Aorta (tissue), 5 donors: ENCODE data around the gene SPATS2L. TPM values are rescaled to one million over a fixed set of nuclear protein-coding genes. Genes with fewer than 3 reads are reported as not detected.
A peak's percentile ranks its signal among the peaks of the same experiment; 100 is the strongest.

Source experiments
- ATAC-seq: fragments of 200-7000 bp; cut with Tn5 transposase; one replicate; pipeline ENCODE4 v1.9.1; 2022; ENCODE audit warnings: moderate library complexity; ENCODE audit not compliant: low FRiP score
- DNase-seq, 2 donors: peaks; one replicate each; pipeline ENCODE4 v3.0.0-alpha.2; 2020
- H3K27ac ChIP-seq, 2 donors: one replicate each; pipeline ENCODE4 v1.5.1; 2013; ENCODE audit warnings: low read length in 2 of 2, mild to moderate bottlenecking in 2 of 2, moderate library complexity in 2 of 2, control low read depth in 1 of 2, inconsistent platforms in 1 of 2, low read depth in 1 of 2
- H3K27me3 ChIP-seq, 2 donors: one replicate each; pipeline ENCODE4 v1.6.1; 2013; ENCODE audit warnings: control low read depth in 1 of 2, low read length in 1 of 2, mild to moderate bottlenecking in 1 of 2, moderate library complexity in 1 of 2; ENCODE audit not compliant: insufficient read depth in 2 of 2, control insufficient read depth in 1 of 2
- H3K36me3 ChIP-seq, 2 donors: one replicate each; pipeline ENCODE4 v1.6.1; 2013; ENCODE audit warnings: control low read depth in 1 of 2, low read length in 1 of 2, mild to moderate bottlenecking in 1 of 2; ENCODE audit not compliant: insufficient read depth in 2 of 2, control insufficient read depth in 1 of 2
- H3K4me1 ChIP-seq, 2 donors: one replicate each; pipeline ENCODE4 v1.6.1; 2013; ENCODE audit warnings: low read length in 2 of 2, control low read depth in 1 of 2, mild to moderate bottlenecking in 1 of 2, moderate library complexity in 1 of 2; ENCODE audit not compliant: insufficient read depth in 2 of 2, control insufficient read depth in 1 of 2
- H3K4me3 ChIP-seq, 2 donors: one replicate each; pipeline ENCODE4 v1.5.1; 2013; ENCODE audit warnings: low read length in 2 of 2, control low read depth in 1 of 2, mild to moderate bottlenecking in 1 of 2
- H3K9me3 ChIP-seq: one replicate; pipeline ENCODE4 v1.6.1; 2013; ENCODE audit warnings: mild to moderate bottlenecking, low read length; ENCODE audit not compliant: control insufficient read depth
- WGBS, 2 donors: extraction: QIAGEN DNeasy Blood & Tissue Kit; methylation state at CpG; one replicate each; pipeline ENCODE4 v1.1.7; 2013; 5-methylcytosine and 5-hydroxymethylcytosine counted together
- intact Hi-C, 2 donors: fragments of 100-400 bp; cut with DNase I; formaldehyde crosslinking; loops; one replicate each; pipeline versions ENCODE4 v1.14.2 to v1.15.0; 2022
- polyA plus RNA-seq, 2 donors: library from polyadenylated mRNA; stranded (reverse); fragments of 200-250 nt; gene quantifications; one replicate each; pipeline ENCODE4 v1.2.3, GENCODE V29; 2013
- total RNA-seq, 2 donors: library from RNA; stranded (reverse); fragmentation: NEBNext Ultra II Directional; extraction: Animal tissue kit (Norgen Biotek cat#: 25700); gene quantifications; one replicate each; pipeline ENCODE4 v1.2.1, GENCODE V29; 2021
- donor health status: healthy with polysubstance abuse.
- donor health status: Bipolar disorder and iron deficiency.
- donor health status: DM: no; HTN: no; CAD: no.
- donor health status: DM: no; HTN: no; CAD: no.
- donor health status: DM: yes; HTN: yes; CAD: no.

Gene SPATS2L
- total and polyA plus RNA-seq, 4 donors = 45.0 to 82.0 (median 63.7) TPM

DNA sequence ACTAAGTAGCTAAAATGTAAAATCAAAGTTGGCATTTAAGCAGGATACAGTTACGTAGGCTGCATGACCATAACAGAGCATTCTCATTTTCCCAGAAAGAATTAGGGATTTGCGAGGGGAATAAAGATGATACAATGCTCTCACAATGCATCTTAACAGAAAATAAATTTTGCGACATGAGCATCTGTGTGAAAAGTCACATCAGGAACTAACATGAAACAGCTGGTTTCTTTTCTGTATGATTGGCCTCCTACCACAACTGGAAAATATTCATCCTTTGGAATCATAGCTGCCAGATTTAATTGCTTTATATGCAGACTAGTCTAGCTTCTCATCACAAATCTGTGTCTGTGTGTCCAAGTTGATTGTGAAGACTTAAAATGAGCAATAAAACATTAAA, 137.4 kb downstream of the SPATS2L start:
- no peak for ATAC-seq
- H3K4me1 ChIP-seq = no peaks in the 10 kb centered on the region

DNA sequence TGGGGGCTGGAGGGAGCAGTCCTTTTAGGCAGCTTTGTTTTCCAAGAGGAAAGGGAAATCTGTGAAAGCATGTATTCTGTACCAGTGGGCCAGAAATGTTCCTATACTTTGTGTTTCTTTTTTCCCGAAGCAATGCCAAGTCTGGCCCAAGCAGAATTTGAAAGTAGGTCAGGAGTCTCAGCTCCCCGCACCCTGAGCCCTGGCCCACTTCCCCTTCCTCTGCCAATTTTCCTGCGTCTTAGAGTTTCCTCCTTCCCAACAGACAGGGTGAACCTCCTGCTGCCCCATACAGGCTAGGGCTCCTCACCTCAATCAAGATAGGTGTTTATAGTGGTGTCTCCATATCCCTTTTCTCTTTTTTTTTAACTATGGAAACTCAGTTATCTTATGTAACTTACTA, 138.0 kb downstream of the SPATS2L start:
- Histone ChIP-seq H3K27me3 (no peaks in the 10 kb centered on the region), H3K27ac (peak overlapping the region in 1 of 2 donors; percentile 2), H3K4me3 (no peak overlapping the region), H3K9me3 (no peaks in the 10 kb centered on the region), H3K4me1 (no peaks in the 10 kb centered on the region), H3K36me3 (peaks cover 0 to 5% of the 10 kb centered on the region in 2 donors)
- WGBS, 2 donors = 47 to 65% methylated on average over 3 of the region's 3 CpGs
- DNase-seq (no peak), ATAC-seq (no peak)
- intact Hi-C loops = no loop called here

More for the DNA sequence above, 137.4 kb downstream of the SPATS2L start:
- no peak for DNase-seq
- no peak overlapping the region for H3K27ac ChIP-seq
- H3K9me3 ChIP-seq = no peaks in the 10 kb centered on the region
- WGBS, 2 donors = 98 to 99% methylated on average over 3 of the region's 3 CpGs
- no peak overlapping the region for H3K4me3 ChIP-seq
- no peaks in the 10 kb centered on the region for H3K27me3 ChIP-seq
- H3K36me3 ChIP-seq = peaks cover 0 to 5% of the 10 kb centered on the region in 2 donors
- intact Hi-C loops = no loop called here

GRCh38 chr2:200445284-200445683, 138.8 kb downstream of the SPATS2L start:
- WGBS, 2 donors = 81 to 85% methylated on average over 1 of the region's 1 CpG
- no peak for ATAC-seq
- Histone ChIP-seq H3K27ac (no peak overlapping the region), H3K27me3 (no peaks in the 10 kb centered on the region), H3K4me3 (no peak overlapping the region), H3K9me3 (no peaks in the 10 kb centered on the region), H3K36me3 (peaks cover 0 to 5% of the 10 kb centered on the region in 2 donors), H3K4me1 (no peaks in the 10 kb centered on the region)
- DNase-seq = no peak
- intact Hi-C loops = no loop called here

GRCh38 chr2:200446612-200447011, 140.1 kb downstream of the SPATS2L start:
- intact Hi-C loops = no loop called here
- 89 to 93% methylated on average over 3 of the region's 3 CpGs for WGBS, 2 donors
- no peak overlapping the region for H3K27ac ChIP-seq
- H3K4me3 ChIP-seq = no peak overlapping the region
- no peaks in the 10 kb centered on the region for H3K4me1 ChIP-seq
- DNase-seq (no peak), ATAC-seq (no peak)
- no peaks in the 10 kb centered on the region for H3K27me3 ChIP-seq
- H3K9me3 ChIP-seq = no peaks in the 10 kb centered on the region
- peaks cover 0 to 1% of the 10 kb centered on the region in 2 donors for H3K36me3 ChIP-seq

DNA sequence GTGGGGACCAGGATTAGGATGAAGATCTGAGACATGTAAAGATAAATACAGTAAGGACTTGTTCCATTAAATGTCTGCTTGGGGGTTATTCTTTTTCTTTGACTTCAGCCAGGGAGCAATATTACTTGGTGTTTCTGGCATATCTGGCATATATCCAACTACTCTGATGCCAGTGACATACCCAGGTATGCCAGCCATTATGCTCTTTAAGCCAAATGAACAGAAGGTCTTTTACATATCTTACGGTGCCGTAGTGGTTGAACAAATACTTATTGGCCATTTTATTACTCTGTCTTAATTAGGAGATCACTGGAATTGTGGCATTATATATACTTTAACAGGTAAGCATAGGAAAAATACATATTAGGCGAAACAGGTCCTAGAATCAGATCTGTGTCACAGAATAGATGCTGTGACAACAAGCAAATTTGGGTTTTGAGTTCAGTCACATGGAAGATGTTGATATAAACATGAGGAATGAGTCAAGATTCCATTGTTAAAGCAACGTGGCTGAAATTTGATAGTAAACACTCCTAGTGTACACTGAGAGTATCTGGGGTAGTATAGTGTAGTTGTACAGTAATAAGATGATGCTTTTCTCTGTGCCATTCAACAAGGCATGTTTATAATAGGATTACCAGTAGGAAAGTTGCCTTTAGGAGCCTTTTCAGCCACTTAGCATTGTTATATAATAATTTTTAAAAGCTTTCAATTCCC, 140.8 kb downstream of the SPATS2L start:
- Histone ChIP-seq H3K9me3 (no peaks in the 10 kb centered on the region), H3K36me3 (peaks cover 0 to under 1% of the 10 kb centered on the region in 2 donors), H3K4me3 (no peak overlapping the region), H3K27ac (no peak overlapping the region), H3K27me3 (no peaks in the 10 kb centered on the region), H3K4me1 (no peaks in the 10 kb centered on the region)
- no peak for DNase-seq
- intact Hi-C loops = no loop called here
- 91% methylated on average over 4 of the region's 4 CpGs for WGBS, 2 donors
- no peak for ATAC-seq

DNA sequence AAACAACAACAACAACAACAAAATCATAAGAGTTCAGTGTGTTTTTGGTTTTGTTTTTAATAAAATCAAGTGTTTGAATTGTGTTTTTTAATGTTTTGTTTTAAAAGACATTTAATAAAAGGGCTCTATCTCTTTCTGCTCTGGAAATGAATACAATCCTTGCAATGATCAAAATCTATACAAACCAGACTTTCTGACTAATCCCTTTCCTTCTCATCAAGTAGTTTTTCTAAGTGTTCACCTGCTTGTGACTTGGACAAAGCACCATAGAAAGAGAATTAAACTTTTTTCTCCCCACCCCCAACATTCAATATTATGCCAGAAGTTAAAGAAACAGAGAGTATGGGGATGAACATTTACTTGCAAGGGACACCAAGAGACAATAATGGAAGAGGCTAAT, 142.0 kb downstream of the SPATS2L start:
- DNase-seq (no peak), ATAC-seq (no peak)
- Histone ChIP-seq H3K36me3 (no peaks in the 10 kb centered on the region), H3K27ac (no peak overlapping the region), H3K4me3 (no peak overlapping the region), H3K27me3 (no peaks in the 10 kb centered on the region), H3K9me3 (no peaks in the 10 kb centered on the region), H3K4me1 (no peaks in the 10 kb centered on the region)
- intact Hi-C loops = no loop called here

- H3K9me3 ChIP-seq = no peaks in the 10 kb centered on the region
- H3K27me3 ChIP-seq = no peaks in the 10 kb centered on the region
- ATAC-seq = no peak
- H3K4me1 ChIP-seq = no peaks in the 10 kb centered on the region
- H3K36me3 ChIP-seq = no peaks in the 10 kb centered on the region
- H3K27ac ChIP-seq = no peak overlapping the region
- WGBS, 2 donors = 48 to 61% methylated on average over 4 of the region's 4 CpGs
- no peak overlapping the region for H3K4me3 ChIP-seq
- intact Hi-C loops = no loop called here
- DNase-seq = no peak
These were observed 142.7 kb downstream of the SPATS2L start for GRCh38 chr2:200449149-200449548.

DNA sequence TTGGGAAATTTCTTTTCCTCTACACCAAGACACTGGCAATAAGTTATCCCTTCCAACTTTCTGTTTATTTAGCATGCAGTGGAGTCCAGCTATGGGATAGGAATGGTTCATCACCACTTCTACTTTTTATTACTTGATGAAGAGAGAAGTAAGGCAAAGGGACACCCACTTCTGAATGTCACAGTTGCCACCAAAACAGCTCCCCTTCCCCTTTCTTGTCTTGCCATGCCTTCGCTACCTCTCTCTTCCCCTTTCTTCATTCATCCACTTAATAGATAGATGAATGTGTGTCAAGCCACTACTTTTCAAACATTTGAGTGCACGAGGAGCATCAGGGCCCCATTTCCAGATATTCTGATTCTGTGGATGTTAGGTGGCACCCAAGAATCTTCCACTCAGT, 143.8 kb downstream of the SPATS2L start:
- H3K36me3 ChIP-seq = no peaks in the 10 kb centered on the region
- ATAC-seq = no peak
- intact Hi-C loops = no loop called here

GRCh38 chr2:200451511-200451910, 145.0 kb downstream of the SPATS2L start:
- H3K27ac ChIP-seq = no peak overlapping the region
- H3K4me3 ChIP-seq = no peak overlapping the region
- no peaks in the 10 kb centered on the region for H3K27me3 ChIP-seq
- no peaks in the 10 kb centered on the region for H3K9me3 ChIP-seq
- 89 to 92% methylated on average over 2 of the region's 2 CpGs for WGBS, 2 donors
- intact Hi-C loops = no loop called here
- no peaks in the 10 kb centered on the region for H3K4me1 ChIP-seq
- DNase-seq (no peak), ATAC-seq (no peak)
- no peaks in the 10 kb centered on the region for H3K36me3 ChIP-seq

More for the DNA sequence above, 143.8 kb downstream of the SPATS2L start:
- Histone ChIP-seq H3K27me3 (no peaks in the 10 kb centered on the region), H3K4me1 (no peaks in the 10 kb centered on the region), H3K27ac (no peak overlapping the region), H3K4me3 (no peak overlapping the region), H3K9me3 (no peaks in the 10 kb centered on the region)
- WGBS, 2 donors = 88 to 96% methylated on average over 2 of the region's 2 CpGs
- no peak for DNase-seq
